Activated CD8-positive, alpha-beta memory T cell treated with anti-CD3 and anti-CD28 coated beads, Interleukin-2, amount 50 U/mL, for 1 hour (primary cell): ENCODE results near the gene TAF1D.
"Not testable (repeated sequence)": the region's sequence is repeated elsewhere in the genome, so short reads cannot be mapped to it uniquely, and the experiment has no call there.

Source experiments
- DNase-seq: peaks from one replicate; pipeline ENCODE4 v3.0.0-alpha.2; 2020; ENCODE audit errors: extremely low read depth

Gene TAF1D

DNA sequence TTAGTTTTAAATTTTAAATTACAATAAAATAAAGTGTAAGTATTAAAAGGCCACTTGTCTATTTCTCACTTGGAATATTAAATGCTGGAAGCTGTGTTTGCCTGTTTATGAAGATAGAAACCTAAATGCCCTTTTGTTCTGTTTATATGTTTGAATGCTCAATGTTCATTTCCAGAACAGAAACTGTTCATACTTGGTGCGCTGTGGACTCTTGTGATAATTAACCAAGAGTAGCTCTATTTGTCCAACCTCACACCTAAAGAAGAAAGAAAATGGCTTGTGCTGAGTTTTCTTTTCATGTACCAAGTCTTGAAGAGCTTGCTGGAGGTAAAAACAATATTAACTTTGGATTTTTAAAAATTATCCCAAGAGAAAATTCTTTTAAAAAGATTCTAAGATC, 5.8 kb upstream of the TAF1D start:
- no peak for DNase-seq

DNA sequence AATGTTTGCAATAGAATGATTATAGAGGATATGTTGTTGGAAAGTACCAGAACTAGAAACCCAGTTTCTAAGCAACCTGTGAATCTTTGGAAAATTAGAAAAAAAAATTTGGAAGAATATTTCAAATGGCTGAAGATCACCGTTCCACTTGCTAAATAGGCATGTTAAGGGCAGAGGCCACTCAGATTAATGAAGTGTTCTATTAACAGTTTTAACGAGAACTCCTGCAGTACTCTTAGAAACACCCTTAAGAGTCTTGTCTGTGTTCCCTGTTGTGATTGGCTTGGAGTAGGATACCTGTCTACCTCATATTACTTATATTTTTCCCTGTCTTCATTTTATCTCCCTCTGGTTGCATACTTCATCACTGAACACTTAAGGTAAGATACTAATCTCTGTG, 4.8 kb upstream of the TAF1D start:
- DNase-seq: no peak

DNA sequence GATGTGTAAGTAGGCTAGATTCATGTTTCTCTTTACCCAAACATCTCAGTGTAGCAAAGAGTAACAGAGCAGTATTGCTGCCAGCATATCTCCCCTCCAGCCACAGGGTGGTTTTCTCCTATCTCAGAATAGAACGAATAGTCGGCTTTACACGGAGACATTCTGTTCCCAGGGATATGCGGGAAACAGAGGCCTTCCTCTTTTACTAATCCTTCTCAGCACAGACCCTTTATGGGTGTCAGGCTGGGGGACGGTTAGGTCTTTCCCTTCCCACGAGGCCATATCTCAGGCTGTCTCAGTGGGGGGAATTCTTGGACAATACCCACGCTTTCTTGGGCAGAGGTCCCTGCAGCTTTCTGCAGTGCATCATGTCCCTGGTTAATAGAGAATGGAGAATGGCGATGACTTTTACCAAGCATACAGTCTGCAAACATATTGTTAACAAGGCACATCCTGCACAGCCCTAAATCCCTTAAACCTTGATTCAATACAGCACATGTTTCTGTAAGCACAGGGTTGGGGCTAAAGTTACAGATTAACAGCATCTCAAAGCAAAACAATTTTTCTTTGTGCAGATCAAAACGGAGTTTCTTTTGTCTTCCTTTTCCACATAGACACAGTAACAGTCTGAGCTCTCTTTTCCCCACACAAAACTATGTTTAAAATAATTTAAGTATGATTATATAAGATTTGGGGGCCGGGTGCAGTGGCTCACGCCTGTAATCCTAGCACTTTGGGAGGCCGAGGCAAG, 3.9 kb upstream of the TAF1D start:
- not testable (repeated sequence) for DNase-seq

DNA sequence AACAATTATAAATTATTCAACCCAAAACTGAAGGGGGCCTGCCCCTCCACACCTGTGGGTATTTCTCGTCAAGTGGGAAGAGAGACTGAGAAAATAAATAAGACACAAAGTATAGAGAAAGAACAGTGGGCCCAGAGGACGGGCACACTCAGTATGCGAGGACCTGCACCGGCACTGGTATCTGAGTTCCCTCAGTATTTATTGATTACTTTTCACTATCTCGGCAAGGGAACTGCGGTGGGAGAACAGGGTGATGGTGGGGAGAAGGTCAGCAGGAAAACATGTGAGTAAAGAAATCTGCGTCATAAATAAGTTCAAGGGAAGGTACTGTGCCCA, 3.3 kb upstream of the TAF1D start:
- no peak for DNase-seq

DNA sequence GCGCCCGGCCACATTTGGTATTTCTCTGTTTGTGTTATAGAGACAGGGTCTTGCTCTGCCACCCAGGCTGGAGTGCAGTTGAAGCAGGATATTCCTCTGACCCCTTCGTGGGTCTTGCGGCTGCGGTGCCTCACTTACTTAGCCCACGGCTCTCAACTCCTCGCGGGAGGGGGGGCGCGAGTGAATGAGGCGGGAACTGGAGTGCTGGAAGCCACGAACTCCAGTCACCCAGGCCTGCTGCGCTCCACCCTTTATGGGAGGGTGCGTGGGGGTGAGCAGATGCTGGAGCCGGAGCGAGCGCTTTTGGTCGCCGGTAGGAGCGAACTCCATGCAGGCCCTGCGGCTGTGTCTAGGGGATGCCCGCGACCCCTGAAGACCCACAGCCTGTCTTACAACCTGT, 2.0 kb upstream of the TAF1D start:
- no peak for DNase-seq

DNA sequence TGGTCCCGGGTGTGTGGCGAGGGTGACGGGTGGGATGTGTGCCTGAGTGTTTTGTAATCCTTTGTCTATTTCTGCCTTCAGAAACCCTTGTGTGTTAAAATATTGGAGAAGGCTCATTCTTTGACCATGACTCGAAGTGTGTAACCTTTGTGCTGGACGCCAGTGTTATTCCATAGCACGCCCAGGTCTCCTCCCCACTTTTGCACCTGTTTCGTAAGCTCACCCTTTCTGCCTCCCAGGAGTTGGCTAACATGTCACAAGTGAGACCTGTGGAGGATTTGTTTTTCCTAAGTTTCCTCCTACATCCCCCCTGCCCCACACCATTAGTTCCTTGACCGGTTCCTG, 559 bp upstream of the TAF1D start:
- DNase-seq: no peak

DNA sequence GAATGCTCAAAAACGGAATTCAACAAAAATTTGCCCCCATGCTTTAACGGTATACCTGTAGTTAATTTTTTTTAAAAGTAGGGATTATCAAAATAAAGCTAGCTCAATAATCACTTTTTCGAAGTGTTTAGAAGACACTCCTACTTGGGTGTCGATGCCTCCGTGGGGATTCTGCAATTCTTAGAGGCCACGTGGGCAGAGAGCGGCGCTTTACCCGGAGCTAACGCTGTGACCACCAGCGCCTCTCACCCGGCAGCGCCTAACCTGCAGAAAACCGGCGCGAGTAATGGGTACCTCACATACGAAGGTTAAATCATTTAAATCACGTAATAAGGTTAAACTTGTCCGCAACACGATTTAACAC, 583 bp downstream of the TAF1D start:
- peak; percentile 26 for DNase-seq

DNA sequence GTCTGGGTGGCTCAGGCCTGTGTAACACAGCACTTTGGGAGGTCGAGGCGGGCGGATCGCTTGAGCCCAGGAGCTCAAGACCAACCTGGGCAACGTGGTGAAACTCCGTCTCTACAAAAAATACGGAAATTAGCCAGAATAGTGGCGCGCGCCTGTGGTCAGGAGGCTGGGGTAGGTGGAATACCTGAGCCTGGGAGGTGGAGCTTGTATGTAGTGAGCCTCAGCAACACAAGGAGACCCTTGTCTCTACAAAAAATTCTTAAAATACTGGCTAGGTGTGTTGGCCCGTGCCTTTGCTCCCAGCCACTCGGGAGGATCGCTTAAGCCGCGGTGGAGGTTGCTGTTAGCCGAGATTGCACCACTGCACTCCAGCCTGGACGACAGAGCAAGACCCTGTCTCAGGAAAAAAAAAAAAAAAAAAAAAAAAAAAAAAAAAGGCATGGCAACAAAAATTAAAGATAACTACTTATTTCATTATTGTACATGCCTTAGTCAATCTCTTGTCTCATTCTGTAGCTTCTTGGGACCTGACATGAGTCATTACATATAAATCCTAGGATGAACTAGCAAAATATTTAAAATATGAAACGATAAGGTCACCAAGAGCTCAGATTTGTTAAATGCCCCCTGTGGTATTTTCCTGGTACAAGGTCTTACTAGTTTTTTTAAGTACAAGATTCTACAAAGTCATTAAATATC, 1.1 kb downstream of the TAF1D start:
- no peak for DNase-seq

DNA sequence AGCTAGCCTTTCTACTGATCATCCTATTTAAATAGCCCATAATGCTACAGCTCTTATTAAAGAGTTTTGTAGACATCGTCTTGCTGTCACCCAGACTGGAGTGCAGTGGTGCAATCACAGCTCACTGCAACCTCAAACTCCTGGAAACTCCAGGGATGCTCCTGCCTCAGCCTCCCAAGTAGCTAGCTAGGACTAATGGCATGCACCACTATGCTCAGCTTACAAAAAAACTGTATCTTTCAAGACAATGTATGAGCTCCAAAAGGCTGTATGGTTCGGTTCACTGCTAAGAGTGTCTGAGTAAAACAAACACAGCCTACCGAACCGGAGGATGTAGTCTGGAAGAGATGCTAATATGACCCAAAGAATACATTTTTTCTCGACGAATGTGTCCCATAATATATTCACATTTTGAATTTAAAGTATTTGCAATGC, 2.6 kb downstream of the TAF1D start:
- no peak for DNase-seq

DNA sequence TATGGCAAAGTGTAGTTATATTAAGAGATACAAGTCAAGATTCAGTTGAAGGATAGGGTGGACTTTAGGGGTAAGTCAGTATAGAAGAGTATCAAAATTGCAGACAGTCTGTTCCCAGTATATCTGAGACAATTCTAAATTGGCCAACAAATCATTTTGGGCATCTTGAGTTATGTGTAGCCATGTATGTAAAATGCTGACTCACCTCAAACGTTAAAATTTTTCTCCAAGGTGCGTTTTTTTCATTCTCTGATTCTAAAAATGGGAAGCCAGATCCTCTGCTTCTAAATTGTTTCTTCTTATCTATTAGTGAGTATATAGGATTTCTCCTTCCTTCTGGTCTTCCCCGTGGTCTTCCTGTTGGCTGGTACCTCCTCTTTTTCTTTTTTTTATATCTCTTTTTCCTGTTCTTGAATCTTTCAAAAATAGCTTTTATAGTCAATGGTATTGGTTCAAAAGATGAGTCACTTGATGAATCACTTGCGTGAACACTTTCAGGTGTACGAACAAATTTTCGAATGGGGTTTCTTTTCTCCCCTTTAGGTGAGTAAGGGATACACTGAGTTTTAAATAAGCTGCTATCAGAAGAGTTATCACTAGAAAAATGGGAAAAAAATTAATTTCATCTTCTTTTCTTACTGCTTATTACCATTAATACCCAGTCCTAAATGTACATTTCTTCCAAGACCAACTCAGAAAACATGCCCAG, 3.2 kb downstream of the TAF1D start:
- no peak for DNase-seq

DNA sequence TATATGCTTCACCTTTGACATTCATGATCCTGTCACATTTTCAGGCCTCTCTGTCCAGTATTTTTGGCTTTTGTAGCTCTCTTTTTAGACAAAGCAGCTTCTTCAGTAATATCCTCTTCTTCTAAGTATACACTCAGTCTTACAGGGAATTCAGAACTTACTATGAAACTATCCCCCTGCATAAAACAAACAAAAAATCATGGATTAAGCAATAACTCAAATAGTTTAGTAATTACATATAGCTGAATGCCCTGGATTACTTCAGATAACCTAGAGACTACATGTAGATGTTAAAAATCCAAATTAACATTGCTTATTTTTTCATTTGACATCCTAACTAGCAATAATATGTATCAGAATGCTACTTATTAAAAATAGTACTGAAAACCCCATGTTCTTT, 5.2 kb downstream of the TAF1D start:
- no peak for DNase-seq

DNA sequence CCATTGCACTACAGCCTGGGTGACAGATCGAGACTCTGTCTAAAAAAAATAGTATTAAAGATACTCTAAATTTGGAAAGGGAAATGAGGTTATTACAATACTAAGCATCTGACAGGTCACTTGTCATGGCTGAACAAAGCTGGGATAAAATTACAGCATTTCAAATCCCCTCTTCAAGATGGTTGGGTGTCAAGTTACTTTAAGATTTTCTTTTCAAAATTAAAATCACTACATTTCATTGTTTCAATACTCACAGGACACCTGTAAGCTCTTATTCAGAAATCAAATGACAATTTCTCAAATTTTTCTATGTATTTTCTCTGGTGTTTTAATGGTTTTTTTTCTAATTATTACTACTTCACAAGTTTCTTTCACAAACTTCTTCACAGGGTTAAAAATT, 5.7 kb downstream of the TAF1D start:
- DNase-seq: no peak

DNA sequence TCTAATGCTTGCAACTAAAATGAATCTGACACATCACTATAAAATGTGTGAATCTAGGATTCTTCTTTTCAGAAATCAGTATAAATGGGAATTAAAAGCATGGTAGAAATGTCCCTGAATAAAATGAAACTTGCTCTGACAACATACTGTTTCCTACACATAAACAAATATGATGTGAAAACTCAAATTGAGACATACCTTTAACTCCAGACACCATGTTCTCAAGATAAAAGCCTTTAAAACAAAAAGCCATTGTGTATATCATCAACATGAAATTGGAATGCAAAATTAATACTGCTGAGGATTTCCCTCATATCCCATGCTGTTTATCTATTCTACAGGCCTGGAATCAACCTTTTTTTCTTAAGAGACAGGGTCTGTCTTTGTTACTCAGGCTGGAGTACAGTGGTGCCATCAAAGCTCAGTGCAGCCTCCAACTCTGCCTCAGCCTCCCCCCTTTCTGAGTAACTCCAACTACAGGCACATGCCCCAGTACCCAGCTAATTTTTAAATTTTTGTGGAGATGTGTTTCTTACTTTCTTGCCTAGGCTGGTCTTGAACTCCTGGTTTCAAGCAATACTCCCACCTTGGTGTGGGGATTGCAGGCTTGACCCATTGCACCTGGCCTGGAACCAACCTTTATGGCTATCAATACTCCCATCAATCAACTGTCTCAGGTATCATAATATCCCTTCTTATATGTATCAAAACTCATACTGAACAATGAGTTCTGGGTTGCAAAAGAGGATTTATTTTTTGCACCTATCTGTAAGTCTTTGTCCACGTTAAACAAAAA, 6.7 kb downstream of the TAF1D start:
- DNase-seq: no peak

DNA sequence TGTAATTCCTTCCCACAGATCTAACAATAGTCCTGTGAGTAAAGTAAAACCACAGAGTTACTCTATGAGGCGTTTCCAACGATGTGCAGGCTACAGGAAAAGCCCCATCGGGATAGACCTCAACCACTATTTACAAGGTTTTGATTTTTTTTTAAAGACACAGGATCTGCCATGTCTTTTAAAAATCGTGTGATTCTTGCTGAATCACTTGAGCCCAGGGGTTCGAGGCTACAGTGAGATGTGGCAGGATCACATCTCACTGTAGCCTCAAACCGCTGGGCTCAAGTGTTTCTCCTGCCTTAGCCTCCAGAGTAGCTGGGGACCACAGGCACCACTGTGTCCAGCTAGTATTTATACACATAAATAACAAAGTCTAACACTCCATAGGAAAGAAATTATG, 7.8 kb downstream of the TAF1D start:
- DNase-seq: no peak

DNA sequence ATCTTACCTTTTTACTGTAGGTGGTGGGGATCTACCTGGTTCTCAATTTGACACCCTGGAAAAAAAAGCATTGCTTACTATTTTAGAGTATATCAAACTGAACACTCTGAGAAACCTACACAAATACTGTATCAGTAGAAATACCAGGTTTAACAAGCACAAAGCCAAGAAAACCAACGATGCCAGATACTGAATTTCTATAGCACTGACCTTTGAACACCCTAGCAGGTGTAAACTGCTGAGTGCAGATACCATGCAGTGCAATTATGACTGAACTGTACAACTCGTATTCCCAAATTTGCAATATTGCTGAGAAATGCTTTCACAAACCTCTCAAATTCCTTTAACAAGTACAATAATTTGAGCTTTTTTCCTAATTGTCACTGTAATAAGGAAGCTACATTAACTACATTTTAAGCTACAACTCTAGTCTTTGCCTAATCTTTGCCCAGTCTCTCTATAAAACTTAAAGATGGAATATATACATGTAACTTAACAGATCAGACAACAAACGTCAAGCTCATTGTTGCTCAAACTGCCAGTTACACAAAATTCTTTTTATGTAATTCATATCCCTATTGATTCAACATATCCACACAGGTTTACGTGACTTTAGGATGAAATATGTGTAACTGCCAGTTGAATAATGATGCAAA, 8.9 kb downstream of the TAF1D start:
- no peak for DNase-seq

DNA sequence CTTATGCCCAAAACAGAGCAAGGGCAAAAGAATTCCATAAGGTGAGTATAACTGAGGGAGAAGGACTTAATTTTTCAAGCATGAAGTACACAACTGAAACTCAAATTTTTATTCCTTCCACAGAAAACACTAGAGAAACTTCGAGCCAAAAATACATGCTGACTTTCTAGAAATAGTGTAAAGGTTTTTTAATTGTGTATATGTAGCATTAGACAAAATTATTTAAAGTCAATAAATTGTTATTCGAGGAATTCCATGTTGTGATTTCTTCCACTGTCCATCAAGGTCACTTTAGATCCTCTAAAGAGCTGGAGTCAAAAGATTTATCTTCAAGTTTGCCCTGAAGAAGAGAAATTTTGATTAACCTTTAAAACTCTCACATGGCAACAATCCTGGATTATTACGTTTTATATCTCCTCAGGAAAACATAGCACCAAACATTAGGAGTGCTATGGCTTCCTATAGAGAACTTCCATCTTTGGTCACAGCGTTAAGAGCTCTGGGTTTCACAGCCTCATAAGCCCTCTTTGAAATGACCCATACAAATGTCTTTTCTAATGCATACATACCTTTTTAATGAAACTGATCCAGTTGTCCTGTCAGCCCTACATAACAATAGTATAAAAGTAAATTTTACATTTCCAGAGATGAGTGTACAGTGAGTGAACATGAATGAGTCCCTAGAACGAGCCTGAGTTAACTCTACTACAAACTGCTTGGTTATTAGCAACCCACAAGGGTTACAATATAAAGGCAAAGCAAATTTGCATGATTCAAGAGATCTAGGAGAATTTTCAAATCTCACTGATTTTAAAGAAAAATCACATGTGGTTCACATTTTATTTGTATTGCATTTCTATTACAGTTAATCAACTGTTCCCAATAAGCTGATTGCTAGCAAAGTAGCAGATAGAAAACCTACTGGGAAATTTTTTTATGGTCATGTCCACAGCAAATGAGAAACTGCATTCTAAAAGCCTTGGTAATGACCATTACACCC, 10.9 kb downstream of the TAF1D start:
- no peak for DNase-seq

DNA sequence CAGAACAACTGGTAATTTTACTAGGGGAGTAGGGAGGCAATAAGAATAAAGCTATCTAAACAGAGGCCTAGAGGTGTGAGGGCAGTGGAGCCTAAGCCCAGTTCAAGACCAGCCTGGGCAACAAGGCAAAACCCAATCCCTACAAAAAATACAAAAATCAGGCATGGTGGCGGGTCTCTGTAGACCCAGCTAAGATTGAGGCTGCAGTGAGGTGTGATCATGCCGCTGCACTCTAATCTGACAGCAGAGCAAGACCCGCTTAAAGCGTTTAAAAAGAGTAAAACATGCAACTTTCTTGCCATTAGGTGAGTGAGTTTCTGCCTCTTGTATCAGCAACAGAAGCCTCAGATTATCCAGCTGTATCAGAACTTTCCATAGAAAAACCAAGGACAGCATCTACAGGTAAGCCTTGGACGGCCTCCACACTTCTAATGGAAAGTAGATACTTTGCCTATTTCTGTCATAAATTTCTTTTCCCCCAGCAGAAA, 12.1 kb downstream of the TAF1D start:
- no peak for DNase-seq

DNA sequence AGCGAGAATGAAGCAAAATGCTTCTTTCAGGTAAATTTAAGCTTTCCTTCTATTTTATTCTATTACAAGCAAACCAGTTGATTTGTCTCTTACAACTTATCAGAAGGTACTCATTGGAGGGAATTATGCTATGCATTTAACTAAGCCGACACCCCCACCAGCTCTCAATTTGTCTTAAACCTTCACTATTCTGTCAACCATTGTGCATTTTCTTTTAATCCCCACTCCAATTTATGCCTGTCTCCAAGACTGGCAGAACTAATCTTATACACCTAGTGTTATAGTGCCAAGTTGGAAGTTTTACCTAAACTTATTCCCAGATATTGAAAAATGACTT, 12.5 kb downstream of the TAF1D start:
- no peak for DNase-seq

DNA sequence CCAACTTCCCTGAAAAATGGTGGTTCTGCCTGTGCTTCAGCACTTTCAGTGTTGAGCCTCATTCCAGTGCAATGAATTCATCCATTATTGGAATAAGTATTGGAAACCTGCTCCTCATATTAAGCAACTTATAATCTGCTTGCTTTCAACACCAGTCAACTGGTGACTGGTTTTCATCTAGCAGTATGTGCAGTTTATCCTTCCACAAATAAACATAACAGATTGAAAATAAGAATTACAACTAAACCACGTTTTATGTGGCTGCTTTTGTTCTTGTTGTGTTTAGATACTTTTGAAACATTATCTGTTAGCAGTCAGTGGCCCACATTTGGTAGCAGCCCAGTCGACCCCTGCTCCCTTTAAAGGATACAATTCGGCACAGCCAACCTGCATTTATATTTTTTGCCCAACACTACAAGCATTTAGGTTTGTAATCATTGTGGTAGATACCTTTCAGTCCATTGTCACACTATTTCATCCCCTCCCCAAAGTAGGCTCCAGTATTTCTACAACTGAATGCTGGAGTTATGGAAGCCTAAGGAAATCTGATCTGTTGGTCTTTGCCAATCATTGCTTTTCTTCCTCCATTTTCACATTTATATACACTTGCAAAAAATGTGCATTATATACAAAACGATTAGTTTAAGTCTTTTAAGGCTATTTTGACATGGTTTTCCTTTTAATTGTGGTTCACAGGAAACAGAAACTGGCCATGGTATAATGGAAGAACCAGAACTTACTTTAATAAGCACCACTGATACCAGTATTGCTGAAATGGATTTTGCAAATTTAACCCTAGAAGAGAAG, 13.1 kb downstream of the TAF1D start:
- no peak for DNase-seq

DNA sequence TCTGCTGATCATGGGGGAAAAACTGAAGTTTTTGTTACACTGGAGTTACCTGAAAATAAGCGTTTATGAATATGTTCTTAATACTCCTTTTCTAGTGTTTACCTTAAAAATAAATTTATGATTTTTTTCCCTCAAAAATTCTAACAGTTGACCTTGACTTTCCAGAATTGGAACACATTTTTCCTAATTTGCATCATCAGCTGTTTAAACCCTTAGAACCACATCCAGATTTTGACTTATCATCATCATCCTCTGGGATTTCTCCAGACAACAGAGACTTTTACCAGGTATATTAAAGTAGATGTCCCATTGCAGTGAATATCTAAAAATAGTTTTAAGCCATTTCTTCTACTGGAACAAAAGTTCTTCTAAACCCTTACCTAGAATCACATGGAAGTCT, 17.2 kb downstream of the TAF1D start:
- no peak for DNase-seq
